Neural progenitor cell (in vitro differentiated cells): ENCODE measurements around the gene SUMF2. TPM values are rescaled to one million over a fixed set of nuclear protein-coding genes. Genes with fewer than 3 reads are reported as not detected.
"Not testable (repeated sequence)": the region's sequence is repeated elsewhere in the genome, so short reads cannot be mapped to it uniquely, and the experiment has no call there.

Experiments used
- DNase-seq: peaks from one replicate; pipeline ENCODE4 v3.0.0-alpha.2; 2016; ENCODE audit warnings: low spot score
- H2AFZ ChIP-seq: fragments of 200-600 bp; sonication (generic); replicated peaks from 2 replicates; pipeline ENCODE4 v1.6.1; 2016; ENCODE audit warnings: antibody characterized with exemption
- H3F3A ChIP-seq: fragments of 200-600 bp; sonication (generic); 2 replicates; pipeline ENCODE4 v1.6.1; 2016; ENCODE audit warnings: antibody characterized with exemption, low read depth
- H3K27ac ChIP-seq: fragments of 200-600 bp; sonication (generic); 2 replicates; pipeline ENCODE4 v1.5.1; 2016; ENCODE audit warnings: mild to moderate bottlenecking
- H3K27me3 ChIP-seq: fragments of 200-600 bp; sonication (generic); 2 replicates; pipeline ENCODE4 v1.6.1; 2016; ENCODE audit warnings: mild to moderate bottlenecking, moderate library complexity
- H3K36me3 ChIP-seq: fragments of 200-600 bp; sonication (generic); 2 replicates; pipeline ENCODE4 v1.5.1; 2016
- H3K4me1 ChIP-seq: fragments of 200-600 bp; sonication (generic); 2 replicates; pipeline ENCODE4 v1.6.1; 2016; ENCODE audit warnings: mixed run types
- H3K4me2 ChIP-seq: fragments of 200-600 bp; sonication (generic); 2 replicates; pipeline ENCODE4 v1.6.1; 2016
- H3K4me3 ChIP-seq: fragments of 200-600 bp; sonication (generic); 2 replicates; pipeline ENCODE4 v1.5.1; 2016
- H3K79me2 ChIP-seq: fragments of 200-600 bp; sonication (generic); 2 replicates; pipeline ENCODE4 v1.6.1; 2016; ENCODE audit warnings: low read depth
- H3K9ac ChIP-seq: fragments of 200-600 bp; sonication (generic); 2 replicates; pipeline ENCODE4 v1.6.1; 2016
- H3K9me3 ChIP-seq: fragments of 200-600 bp; sonication (generic); 2 replicates; pipeline ENCODE4 v1.5.1; 2016; ENCODE audit warnings: low read depth
- H4K20me1 ChIP-seq: fragments of 200-600 bp; sonication (generic); 2 replicates; pipeline ENCODE4 v1.6.1; 2016; ENCODE audit warnings: low read depth
- H3K27ac Mint-ChIP-seq: 3 replicates; pipeline ENCODE4 v1.8.0; 2021; ENCODE audit warnings: mixed read lengths
- H3K27me3 Mint-ChIP-seq: 2 replicates; pipeline ENCODE4 v1.8.0; 2022; ENCODE audit warnings: low read depth, mild to moderate bottlenecking, inconsistent platforms, moderate library complexity, mixed read lengths; ENCODE audit not compliant: insufficient read depth
- H3K36me3 Mint-ChIP-seq: 3 replicates; pipeline ENCODE4 v1.8.0; 2021; ENCODE audit warnings: mixed read lengths
- H3K4me1 Mint-ChIP-seq: 3 replicates; pipeline ENCODE4 v1.8.0; 2021; ENCODE audit warnings: mixed read lengths
- H3K4me3 Mint-ChIP-seq: 3 replicates; pipeline ENCODE4 v1.8.0; 2021; ENCODE audit warnings: mild to moderate bottlenecking, moderate library complexity, mixed read lengths
- H3K9me3 Mint-ChIP-seq: 3 replicates; pipeline ENCODE4 v1.8.0; 2020; ENCODE audit warnings: mixed read lengths
- EZH2 ChIP-seq: fragments of 200-600 bp; sonication (generic); IDR thresholded peaks from 2 replicates; pipeline ENCODE4 v1.6.1; 2017; ENCODE audit warnings: antibody characterized with exemption, mild to moderate bottlenecking, moderate library complexity
- EZH2phosphoT487 ChIP-seq: fragments of 200-600 bp; sonication (generic); IDR thresholded peaks from 2 replicates; pipeline ENCODE4 v1.6.1; 2017; ENCODE audit warnings: antibody characterized with exemption
- total RNA-seq: library from RNA; depleted of rRNA; stranded (reverse); fragments of >200 nt; gene quantifications from 2 replicates; pipeline ENCODE4 v1.2.3, GENCODE V29; 2015; ENCODE audit warnings: low replicate concordance
- TF ChIP-seq, protein P1 (sequence below): fragments of 200-600 bp; sonication (generic); IDR thresholded peaks from 2 replicates; pipeline ENCODE4 v1.5.1; 2017; ENCODE audit warnings: antibody characterized with exemption, mild to moderate bottlenecking

SUMF2 gene
- total RNA-seq, 1 donor from 2014 or later: 76.1 TPM

DNA sequence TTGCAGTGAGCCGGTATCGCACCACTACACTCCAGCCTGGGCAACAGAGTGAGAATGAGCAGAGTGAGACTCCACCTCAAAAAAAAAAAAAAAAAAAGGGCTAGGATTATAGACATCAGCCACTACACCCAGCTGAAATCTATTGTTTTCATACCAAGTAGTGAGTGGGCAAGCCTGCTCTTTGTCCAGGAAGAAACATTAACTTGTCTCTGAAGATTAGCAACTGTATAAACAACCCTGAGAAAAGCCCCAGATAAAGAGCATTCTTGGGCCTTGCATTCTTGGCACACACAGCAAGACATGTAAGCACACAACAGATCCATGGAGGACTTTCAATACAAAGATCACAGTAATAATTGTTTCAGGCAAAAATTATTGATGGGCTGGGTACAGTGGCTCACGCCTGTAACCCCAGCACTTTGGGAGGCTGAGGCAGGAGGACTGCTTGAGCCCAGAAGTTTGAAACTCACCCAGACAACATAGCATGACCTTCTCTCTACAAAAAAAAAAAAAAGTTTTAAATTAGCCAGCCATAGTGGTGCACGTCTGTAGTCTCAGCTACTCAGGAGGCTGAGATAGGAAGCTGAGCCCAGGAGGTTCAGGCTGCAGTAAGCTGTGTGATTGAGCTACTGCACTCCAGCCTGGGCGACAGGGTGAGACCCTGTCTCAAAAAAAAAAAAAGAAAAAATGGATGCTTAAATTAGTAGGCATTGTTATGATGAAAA lies 17.2 kb upstream of the SUMF2 start:
- peak overlapping the region; percentile 21 for H3K27ac ChIP-seq

DNA sequence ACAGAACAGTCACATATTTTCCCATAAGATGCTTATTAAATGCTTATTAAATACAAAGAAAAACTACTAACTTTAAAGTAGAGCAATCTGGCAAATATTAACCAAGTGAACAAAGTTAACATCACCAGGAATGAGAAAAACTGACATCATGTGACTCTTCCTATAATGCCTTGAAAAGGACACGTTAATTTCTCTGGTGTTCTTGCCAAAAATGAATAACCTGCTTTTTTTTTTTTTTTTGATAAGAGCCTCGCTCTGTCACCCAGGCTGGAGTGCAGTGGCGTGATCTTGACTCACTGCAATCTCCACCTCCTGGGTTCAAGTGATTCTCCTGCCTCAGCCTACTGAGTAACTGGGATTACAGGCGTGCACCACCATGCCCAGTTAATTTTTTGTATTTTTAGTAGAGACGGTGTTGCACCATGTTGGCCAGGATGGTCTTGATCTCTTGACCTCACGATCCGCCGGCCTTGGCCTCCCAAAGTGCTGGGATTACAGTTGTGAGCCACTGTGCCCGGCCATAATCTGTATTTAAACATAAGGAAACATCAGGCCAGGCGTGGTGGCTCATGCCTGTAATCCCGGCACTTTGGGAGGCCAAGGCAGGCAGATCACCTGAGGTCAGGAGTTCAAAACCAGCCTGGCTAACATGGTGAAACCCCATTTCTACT lies 16.5 kb upstream of the SUMF2 start:
- not testable (repeated sequence) for H3K27ac Mint-ChIP-seq, DNase-seq, H3K27ac ChIP-seq, H3K4me3 ChIP-seq, H2AFZ ChIP-seq, H3K4me3 Mint-ChIP-seq, H3K27me3 Mint-ChIP-seq, H3F3A ChIP-seq, H3K4me2 ChIP-seq, H3K9me3 ChIP-seq, H3K4me1 ChIP-seq, H3K36me3 Mint-ChIP-seq, H3K36me3 ChIP-seq, H3K9ac ChIP-seq, H4K20me1 ChIP-seq, H3K9me3 Mint-ChIP-seq, H3K27me3 ChIP-seq
- H3K79me2 ChIP-seq: peaks cover 61% of the 10 kb centered on the region
- H3K4me1 Mint-ChIP-seq: peaks cover 23% of the 10 kb centered on the region

More for the DNA sequence above, 17.2 kb upstream of the SUMF2 start:
- Histone ChIP-seq H4K20me1 (no peaks in the 10 kb centered on the region), H3K4me1 (no peaks in the 10 kb centered on the region), H3K79me2 (peaks cover 54% of the 10 kb centered on the region), H3F3A (peaks cover 5% of the 10 kb centered on the region), H3K36me3 (no peaks in the 10 kb centered on the region), H3K4me2 (peak overlapping the region; percentile 35), H2AFZ (no peak overlapping the region), H3K4me3 (no peak overlapping the region), H3K9ac (no peak overlapping the region), H3K27me3 (no peaks in the 10 kb centered on the region), H3K9me3 (no peaks in the 10 kb centered on the region)
- H3K36me3 Mint-ChIP-seq: peaks cover 2% of the 10 kb centered on the region
- peak; percentile 23 for DNase-seq
- H3K27ac Mint-ChIP-seq: no peak overlapping the region
- H3K27me3 Mint-ChIP-seq: peaks cover 7% of the 10 kb centered on the region
- H3K4me1 Mint-ChIP-seq: peaks cover 20% of the 10 kb centered on the region
- H3K9me3 Mint-ChIP-seq: no peaks in the 10 kb centered on the region
- no peak overlapping the region for H3K4me3 Mint-ChIP-seq
- TF ChIP-seq, protein P1, sequence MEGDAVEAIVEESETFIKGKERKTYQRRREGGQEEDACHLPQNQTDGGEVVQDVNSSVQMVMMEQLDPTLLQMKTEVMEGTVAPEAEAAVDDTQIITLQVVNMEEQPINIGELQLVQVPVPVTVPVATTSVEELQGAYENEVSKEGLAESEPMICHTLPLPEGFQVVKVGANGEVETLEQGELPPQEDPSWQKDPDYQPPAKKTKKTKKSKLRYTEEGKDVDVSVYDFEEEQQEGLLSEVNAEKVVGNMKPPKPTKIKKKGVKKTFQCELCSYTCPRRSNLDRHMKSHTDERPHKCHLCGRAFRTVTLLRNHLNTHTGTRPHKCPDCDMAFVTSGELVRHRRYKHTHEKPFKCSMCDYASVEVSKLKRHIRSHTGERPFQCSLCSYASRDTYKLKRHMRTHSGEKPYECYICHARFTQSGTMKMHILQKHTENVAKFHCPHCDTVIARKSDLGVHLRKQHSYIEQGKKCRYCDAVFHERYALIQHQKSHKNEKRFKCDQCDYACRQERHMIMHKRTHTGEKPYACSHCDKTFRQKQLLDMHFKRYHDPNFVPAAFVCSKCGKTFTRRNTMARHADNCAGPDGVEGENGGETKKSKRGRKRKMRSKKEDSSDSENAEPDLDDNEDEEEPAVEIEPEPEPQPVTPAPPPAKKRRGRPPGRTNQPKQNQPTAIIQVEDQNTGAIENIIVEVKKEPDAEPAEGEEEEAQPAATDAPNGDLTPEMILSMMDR: no peak
- no peak for TF ChIP-seq EZH2
- no peak for TF ChIP-seq EZH2phosphoT487

DNA sequence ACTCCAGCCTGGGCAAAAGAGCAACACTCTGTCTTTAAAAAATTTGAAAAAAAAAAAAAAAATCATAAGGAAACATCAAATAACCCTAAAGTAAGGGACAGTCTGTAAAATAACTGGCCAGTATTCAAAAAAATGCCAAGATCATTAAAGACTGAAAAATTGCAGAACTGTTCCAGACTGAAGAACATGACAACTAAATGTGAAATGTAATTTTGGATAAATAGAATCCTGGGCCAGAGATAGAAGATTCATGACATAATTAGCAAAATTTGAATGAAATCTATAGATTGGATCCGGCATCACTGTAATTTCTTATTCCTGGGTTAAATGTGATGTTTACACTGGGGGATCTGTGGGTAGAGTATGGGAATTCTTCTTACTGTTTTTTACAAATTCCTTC lies 15.8 kb upstream of the SUMF2 start:
- Histone ChIP-seq H3F3A (peaks cover 16% of the 10 kb centered on the region), H3K27ac (no peak overlapping the region), H4K20me1 (peaks cover 13% of the 10 kb centered on the region), H3K79me2 (peaks cover 68% of the 10 kb centered on the region), H3K36me3 (peaks cover 4% of the 10 kb centered on the region), H3K4me2 (no peak overlapping the region), H3K9ac (no peak overlapping the region), H3K27me3 (no peaks in the 10 kb centered on the region), H3K9me3 (no peaks in the 10 kb centered on the region), H3K4me1 (peaks cover 10% of the 10 kb centered on the region), H3K4me3 (no peak overlapping the region), H2AFZ (no peak overlapping the region)
- no peaks in the 10 kb centered on the region for H3K9me3 Mint-ChIP-seq
- H3K36me3 Mint-ChIP-seq: peaks cover 2% of the 10 kb centered on the region
- DNase-seq: no peak
- peaks cover 29% of the 10 kb centered on the region for H3K4me1 Mint-ChIP-seq
- H3K27ac Mint-ChIP-seq: no peak overlapping the region
- H3K4me3 Mint-ChIP-seq: no peak overlapping the region
- TF ChIP-seq, protein P1: no peak
- TF ChIP-seq EZH2: no peak
- peaks cover 5% of the 10 kb centered on the region for H3K27me3 Mint-ChIP-seq

- H3K4me1 ChIP-seq: peaks cover 15% of the 10 kb centered on the region
- not testable (repeated sequence) for H3K36me3 Mint-ChIP-seq, H3K27ac Mint-ChIP-seq, H3K27ac ChIP-seq, H3K9me3 Mint-ChIP-seq, H3K4me3 ChIP-seq, H3K27me3 Mint-ChIP-seq, H3K4me2 ChIP-seq, H3K9me3 ChIP-seq, H3K36me3 ChIP-seq, H2AFZ ChIP-seq, H3K27me3 ChIP-seq, H3K9ac ChIP-seq, DNase-seq
- Mint-ChIP-seq H3K4me1 (peaks cover 33% of the 10 kb centered on the region), H3K4me3 (peak overlapping the region; percentile 66)
- peaks cover 17% of the 10 kb centered on the region for H3F3A ChIP-seq
- peaks cover 15% of the 10 kb centered on the region for H4K20me1 ChIP-seq
- peaks cover 73% of the 10 kb centered on the region for H3K79me2 ChIP-seq
Measured at GRCh38 chr7:56048763-56049162, 15.3 kb upstream of the SUMF2 start.
